HUDEP-2 (cell line): ENCODE measurements around the gene LAPTM5.
"Not testable (repeated sequence)": the region's sequence is repeated elsewhere in the genome, so short reads cannot be mapped to it uniquely, and the experiment has no call there.

Source experiments
- DNase-seq, 76 experiments: peaks; one replicate each; lab custom pipeline; 2025; ENCODE audit not compliant: unreplicated experiment in 76 of 76; lab: John Stamatoyannopoulos, UW

Gene LAPTM5, protein sequence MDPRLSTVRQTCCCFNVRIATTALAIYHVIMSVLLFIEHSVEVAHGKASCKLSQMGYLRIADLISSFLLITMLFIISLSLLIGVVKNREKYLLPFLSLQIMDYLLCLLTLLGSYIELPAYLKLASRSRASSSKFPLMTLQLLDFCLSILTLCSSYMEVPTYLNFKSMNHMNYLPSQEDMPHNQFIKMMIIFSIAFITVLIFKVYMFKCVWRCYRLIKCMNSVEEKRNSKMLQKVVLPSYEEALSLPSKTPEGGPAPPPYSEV

GRCh38 chr1:30757352-30758120, at the start of gene LAPTM5:
TSS of gene LAPTM5 (minus strand) at chr1:30757774. CDS start at chr1:30757745, 29 bp downstream.
- peak in 49 of 76 experiments; percentile 8 to 66 (median 37) for DNase-seq

GRCh38 chr1:30806381-30807317, 49.1 kb upstream of the LAPTM5 start:
- no peak for DNase-seq

DNA sequence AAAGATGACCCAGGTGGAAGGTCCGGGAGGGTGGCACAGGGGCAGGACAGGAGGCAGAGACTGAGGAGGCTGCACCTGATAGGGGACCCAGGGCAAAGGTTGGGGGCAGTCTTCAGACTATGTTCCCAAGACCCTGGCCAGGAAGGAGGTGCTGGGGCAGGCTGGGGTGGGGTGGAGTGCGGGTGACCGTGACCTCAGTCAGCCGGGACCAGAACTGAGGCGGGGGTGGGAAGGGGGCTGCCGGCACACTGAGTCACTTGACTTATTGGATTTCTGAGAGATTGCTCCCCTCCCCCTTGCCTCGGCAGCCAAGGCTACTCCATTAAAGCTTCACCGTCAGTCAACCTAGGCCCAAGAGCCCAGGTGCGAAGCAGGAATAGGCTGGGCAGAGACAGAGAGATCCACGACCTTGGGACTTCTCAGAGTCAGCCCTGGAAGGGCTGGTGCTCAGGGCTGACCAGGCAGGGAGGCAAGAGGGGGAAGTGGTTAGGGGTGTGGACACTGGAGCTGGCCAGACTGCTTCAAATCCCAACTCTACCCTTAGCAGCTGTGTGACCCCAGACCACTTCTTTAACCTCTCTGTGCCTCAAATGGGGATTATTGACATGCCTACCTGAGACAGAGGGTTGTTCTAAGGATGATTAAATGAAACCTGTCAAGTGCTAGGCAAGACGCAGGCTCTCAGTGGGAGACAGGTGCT, 47.9 kb upstream of the LAPTM5 start:
- DNase-seq, result no peak

GRCh38 chr1:30804822-30805221, 47.2 kb upstream of the LAPTM5 start:
- no peak for DNase-seq

- DNase-seq, result no peak
Measured at GRCh38 chr1:30804352-30804751, 46.8 kb upstream of the LAPTM5 start.

DNA sequence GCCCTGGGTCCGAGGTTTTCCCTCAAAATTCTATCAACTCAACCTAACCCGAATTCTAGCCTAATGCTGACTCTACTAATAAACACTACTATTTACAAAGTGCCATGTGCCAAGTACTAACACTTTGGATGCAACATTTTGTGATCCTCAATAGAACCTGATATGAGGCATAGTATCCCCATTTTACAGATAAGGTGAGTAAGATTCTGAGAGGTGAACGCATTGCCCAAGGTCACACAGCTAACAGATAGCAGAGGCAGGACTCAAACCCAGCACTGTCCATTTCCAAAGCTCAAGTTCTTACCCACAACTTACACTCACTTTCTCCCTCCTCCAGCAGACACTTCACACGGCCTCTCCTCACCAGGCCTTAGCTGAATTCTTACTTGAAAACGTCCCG, 46.0 kb upstream of the LAPTM5 start:
- no peak for DNase-seq

DNA sequence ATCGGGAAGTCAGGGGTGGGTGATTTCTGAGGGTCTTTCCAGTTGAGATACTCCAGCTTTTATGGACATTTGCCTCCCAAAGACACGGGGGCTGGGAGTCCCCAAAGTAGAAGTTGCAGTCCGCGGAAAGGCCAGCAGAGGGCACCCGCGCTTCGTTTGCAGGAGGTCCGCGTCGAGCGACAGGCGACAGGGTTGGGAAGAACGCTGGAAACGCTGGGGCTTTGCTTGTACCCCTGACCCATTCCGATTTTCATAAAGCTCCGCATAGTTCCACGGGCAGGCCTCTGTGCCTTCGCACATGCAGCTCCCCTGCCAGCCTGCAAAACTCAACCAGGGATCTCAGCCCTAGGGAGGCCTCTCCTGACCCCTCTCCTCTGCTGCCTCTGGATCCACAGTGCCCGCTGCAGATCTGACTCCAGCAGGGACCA, 44.2 kb upstream of the LAPTM5 start:
- DNase-seq, result peak in 62 of 76 experiments; percentile 12 to 84 (median 55)

- DNase-seq, result no peak
Measured at GRCh38 chr1:30799233-30799511, 41.6 kb upstream of the LAPTM5 start.

DNA sequence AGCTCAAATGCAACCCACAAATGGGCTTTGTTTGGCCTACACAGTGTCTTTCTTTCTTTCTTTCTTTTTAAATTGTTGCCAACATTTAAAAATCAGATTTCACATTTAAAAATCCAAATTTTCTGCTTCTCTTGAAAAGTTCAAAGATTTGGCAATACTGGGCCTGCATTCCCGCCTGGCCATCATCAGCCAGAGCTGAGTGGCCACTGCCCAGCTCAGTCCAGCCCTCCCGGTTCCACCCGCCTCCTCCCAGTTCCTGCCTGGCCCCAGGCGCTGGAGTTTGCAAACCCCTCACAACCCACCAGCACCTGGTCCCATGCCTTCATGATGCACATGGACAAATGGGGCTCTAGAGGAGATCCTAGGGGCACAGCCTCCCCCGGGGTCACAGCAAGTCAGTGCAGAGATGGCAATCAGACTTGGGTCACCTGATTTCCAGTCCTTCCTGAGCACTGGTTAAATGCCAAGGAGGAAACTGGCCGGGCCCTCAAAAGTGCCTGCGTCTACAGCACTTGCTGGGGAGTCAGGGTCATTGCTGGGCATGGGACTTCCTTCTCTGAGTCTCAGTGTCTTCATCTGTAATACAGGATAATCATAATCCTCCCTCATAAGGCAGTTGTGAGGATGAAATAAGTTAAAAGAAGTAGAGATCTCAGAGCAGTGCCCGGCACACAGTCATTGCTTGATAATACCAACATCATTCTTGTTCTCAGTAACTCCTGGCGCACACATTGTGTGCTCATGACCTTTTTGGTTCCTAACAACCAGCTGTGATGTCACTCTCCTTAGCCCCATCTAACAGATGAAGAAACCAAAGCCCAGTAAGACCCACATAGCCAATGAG, 41.0 kb upstream of the LAPTM5 start:
- peak in 42 of 76 experiments; percentile 7 to 68 (median 26) for DNase-seq

DNA sequence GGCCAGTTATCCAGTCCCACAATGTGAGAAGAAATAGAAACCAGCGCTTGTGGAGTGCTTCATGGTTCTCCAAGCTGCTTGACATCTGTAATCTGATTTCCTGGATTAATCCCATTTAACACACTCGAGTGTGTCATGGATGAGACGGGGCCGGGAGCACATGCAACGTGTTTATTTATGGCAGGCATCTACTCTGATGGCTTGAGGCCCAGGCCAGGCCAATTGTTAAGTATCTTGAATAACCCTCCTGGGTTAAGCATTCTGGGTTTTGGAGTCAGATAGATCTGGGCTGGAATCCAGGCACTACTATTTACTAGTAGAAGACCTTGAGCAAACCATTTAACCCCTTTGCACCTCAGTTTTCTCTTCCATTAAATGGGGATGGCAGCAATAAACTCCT, 37.5 kb upstream of the LAPTM5 start:
- no peak for DNase-seq

DNA sequence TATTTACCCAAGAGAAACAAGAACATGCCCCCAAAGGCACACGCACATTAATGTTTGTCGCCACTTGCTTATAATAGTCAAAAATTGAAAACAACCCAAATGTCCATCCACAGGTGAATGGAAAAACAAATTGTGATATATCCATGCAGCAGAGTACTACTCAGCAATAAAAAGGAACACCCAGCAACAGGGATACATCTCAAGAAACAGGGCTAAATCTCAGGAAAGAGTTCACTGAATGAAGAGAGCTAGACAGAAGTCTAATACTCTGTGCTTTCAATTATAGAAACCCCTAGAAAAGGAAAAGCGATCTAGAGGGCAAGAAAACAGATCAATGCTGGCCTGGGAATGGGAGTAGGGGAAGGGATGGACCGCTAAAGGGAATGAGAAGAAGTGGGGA, 36.7 kb upstream of the LAPTM5 start:
- DNase-seq, result no peak

DNA sequence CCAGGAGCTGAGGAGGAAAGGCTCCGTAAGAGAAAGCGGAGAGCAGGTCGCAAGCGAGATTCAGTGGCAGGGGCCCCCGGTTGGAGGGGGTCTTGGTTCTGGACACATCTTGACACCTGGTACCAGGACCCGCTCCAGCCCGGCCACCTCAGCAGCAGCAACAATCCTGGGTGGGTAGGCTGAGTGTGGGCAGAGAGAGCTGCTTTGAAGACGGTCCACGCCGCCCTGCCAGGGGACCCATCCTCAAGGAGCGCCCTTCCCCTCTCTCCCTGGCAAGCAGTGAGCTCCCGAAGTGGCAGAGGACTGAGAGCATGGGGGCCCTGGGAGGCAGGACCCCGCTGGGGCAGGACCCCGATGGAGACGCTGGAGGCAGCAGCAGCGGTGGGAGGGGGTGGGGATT, 35.6 kb upstream of the LAPTM5 start:
- DNase-seq, result no peak

- DNase-seq, result no peak
Measured at GRCh38 chr1:30791868-30792267, 34.3 kb upstream of the LAPTM5 start.

DNA sequence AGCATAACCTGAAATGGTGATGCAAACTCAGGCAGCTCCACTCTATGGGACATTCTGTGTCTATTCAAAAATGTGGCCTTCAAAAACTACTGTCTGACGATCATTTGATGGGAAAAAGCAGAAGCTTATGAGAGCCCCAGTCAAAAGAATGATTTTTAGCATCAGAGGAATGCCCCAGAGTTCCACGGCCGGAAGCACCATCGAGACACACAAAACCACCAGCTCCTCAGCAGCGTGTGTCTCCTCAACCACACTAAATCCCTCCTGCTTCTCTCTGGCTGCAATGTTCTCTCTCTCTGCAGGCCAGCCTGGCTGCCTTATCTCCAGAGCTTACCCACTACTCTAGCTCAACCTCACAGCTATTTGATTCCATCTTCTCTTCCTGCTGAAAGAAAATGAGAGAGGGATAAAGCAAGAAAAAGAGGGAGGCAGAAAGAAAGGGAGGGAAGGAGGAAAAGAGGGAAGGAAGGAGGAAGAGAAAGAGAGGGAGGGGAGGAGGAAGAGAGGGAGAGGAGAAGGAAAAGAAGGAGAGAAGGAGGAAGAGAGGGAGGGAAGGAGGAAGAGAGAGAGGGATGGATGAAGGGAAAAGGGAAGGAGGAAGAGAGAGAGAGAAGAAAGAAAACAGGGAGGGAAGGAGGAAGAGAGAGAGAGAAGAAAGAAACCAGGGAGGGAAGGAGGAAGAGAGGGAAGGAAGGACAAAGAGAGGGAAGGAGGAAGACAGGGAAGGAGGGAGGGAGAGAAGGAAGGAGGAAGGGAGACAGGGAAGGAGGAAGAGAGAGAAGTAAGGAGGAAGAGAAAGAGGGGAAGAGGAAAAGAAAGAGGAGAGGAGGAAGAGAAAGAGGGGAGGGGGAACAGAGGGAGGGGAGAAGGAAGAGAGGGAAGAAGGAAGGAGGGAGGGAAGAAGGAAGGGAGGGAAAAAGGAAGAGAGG, 33.5 kb upstream of the LAPTM5 start:
- no peak for DNase-seq

DNA sequence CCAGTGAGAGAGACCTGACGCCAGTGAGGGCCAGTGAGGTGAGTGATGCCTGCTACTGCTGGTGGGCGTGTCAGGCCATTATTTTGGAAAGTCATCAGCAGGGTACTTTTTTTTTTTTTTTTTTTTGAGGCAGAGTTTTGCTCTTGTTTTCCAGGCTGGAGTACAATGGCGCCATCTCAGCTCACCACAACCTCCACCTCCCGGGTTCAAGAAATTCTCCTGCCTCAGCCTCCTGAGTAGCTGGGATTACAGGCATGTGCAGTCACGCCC, 32.6 kb upstream of the LAPTM5 start:
- DNase-seq, result not testable (repeated sequence)

DNA sequence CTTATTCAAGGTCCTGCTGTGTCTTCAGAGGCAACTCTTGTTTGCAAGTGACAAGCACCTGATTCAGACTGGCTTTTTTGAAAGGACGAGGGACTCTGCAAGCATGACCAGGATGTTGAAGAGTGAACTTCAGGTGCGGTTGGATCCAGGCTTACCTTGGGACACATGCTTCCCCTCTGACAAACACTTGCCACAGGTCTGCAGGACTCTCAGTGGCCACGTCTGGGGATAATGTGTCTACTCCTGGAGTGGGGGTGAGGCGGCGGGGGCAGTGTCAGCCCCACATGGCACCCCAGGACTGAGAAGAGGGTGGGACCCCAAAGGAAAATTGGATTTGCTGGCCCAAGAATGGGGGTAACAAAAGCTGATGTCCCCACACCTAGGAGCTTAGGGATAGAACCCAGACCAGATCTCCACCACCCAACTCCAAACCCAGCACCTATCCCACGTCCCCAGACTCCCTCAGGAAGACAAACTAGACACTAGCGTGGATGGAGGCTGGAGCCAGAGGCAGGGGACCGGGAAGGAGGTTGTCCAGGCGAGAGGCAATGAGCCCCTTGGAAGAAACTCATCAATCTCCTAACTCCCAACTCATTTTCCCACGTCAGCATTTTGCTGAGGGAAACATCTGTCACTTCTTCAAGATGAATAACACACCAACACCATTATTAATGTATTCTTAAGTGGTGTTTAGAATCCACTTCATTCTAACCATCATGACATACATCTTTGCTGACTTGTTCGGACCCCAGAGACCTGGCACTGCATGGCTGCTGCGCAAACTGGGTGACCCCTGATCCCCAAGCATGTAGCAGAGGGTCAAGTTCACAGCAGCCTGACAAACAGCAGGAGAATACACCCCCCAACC, 32.0 kb upstream of the LAPTM5 start:
- DNase-seq, result no peak

GRCh38 chr1:30788580-30789387, 31.2 kb upstream of the LAPTM5 start:
- no peak for DNase-seq
